ENCODE measurements around the gene EEA1. TPM values are rescaled to one million over a fixed set of nuclear protein-coding genes. Genes with fewer than 3 reads are reported as not detected.

Gene EEA1
- total RNA-seq, 1 experiment from 2014 or later: 68.9 TPM

GRCh38 chr12:92721656-92722055, 207.4 kb downstream of the EEA1 start:
- intact Hi-C loops (cut with micrococcal nuclease; ENCODE audit: unreplicated experiment): no loop called here

GRCh38 chr12:92721130-92721529, 208.0 kb downstream of the EEA1 start:
- Mint-ChIP-seq H3K36me3 (ENCODE audit: insufficient read depth, unreplicated experiment) (no peaks in the 10 kb centered on the region), H3K27me3 (ENCODE audit: insufficient read depth, unreplicated experiment) (no peaks in the 10 kb centered on the region), H3K9me3 (ENCODE audit: unreplicated experiment) (peaks cover 15% of the 10 kb centered on the region), H3K4me1 (ENCODE audit: low read depth, unreplicated experiment) (no peaks in the 10 kb centered on the region), H3K4me3 (ENCODE audit: unreplicated experiment) (no peak overlapping the region), H3K27ac (ENCODE audit: unreplicated experiment) (no peak overlapping the region)
- Histone ChIP-seq H3K4me3 (ENCODE audit: low read depth, low read length) (no peak overlapping the region), H3K36me3 (ENCODE audit: control insufficient read depth, insufficient read depth, low read length) (no peaks in the 10 kb centered on the region), H3K9me3 (0 out of 2 replicates have a peak, but pooled peaks cover 3% of the 10 kb centered on the region), H3K4me1 (no peaks in the 10 kb centered on the region), H3K27me3 (replicated peaks; ENCODE audit: control insufficient read depth, insufficient read depth, low read length) (no peaks in the 10 kb centered on the region)
- BruUV-seq (replicated peaks): no TSS peak
- CTCF ChIA-PET: no interaction called here
- POLR2A ChIA-PET: no interaction called here
- intact Hi-C loops (cut with micrococcal nuclease; ENCODE audit: unreplicated experiment): no loop called here
- no peak for DNase-seq
- no peak for TF ChIP-seq CTCF (IDR thresholded peaks at IDR 0.05; ENCODE audit: insufficient read depth in 1 of 2, low read depth in 1 of 2, low read length in 1 of 2, severe bottlenecking in 1 of 2, unreplicated experiment in 1 of 2)

More at GRCh38 chr12:92721656-92722055, 207.4 kb downstream of the EEA1 start:
- no peak for DNase-seq
- Mint-ChIP-seq H3K9me3 (ENCODE audit: unreplicated experiment) (peaks cover 15% of the 10 kb centered on the region), H3K4me3 (ENCODE audit: unreplicated experiment) (no peak overlapping the region), H3K27me3 (ENCODE audit: insufficient read depth, unreplicated experiment) (no peaks in the 10 kb centered on the region), H3K4me1 (ENCODE audit: low read depth, unreplicated experiment) (no peaks in the 10 kb centered on the region), H3K27ac (ENCODE audit: unreplicated experiment) (no peak overlapping the region), H3K36me3 (ENCODE audit: insufficient read depth, unreplicated experiment) (no peaks in the 10 kb centered on the region)
- ChIA-PET CTCF (no interaction called here), POLR2A (no interaction called here)
- Histone ChIP-seq H3K4me3 (ENCODE audit: low read depth, low read length) (no peak overlapping the region), H3K4me1 (no peaks in the 10 kb centered on the region), H3K27me3 (replicated peaks; ENCODE audit: control insufficient read depth, insufficient read depth, low read length) (no peaks in the 10 kb centered on the region), H3K9me3 (0 out of 2 replicates have a peak, but pooled peaks cover 3% of the 10 kb centered on the region), H3K36me3 (ENCODE audit: control insufficient read depth, insufficient read depth, low read length) (no peaks in the 10 kb centered on the region)
- TF ChIP-seq CTCF (IDR thresholded peaks at IDR 0.05; ENCODE audit: insufficient read depth in 1 of 2, low read depth in 1 of 2, low read length in 1 of 2, severe bottlenecking in 1 of 2, unreplicated experiment in 1 of 2): no peak
- no TSS peak for BruUV-seq (replicated peaks)

Other genes starting within 250 kb of the EEA1 start
- gene PLEKHG7, start 226.3 kb downstream of the EEA1 start, total RNA-seq (2022): 0.12 and 0.23 TPM in 2 replicates